ENCODE measurements around the gene GRM8.

- TF ChIP-seq POLR2AphosphoS5 (IDR thresholded peaks at IDR 0.05; ENCODE audit: low read depth, low read length) (no peak), POLR2A (IDR thresholded peaks at IDR 0.05; ENCODE audit: low read depth, low read length) (no peak), TAF1 (IDR thresholded peaks at IDR 0.05; ENCODE audit: borderline replicate concordance, low read depth, low read length) (no peak)
These were observed 230.9 kb downstream of the GRM8 start for GRCh38 chr7:127021857-127022256.

Measured in GM12892 (cell line).